Ishikawa (cell line): ENCODE data around the gene PXN.

Experiments used
- CEBPB ChIP-seq: IDR thresholded peaks from 2 replicates; pipeline ENCODE4 v1.6.1; 2012
- CREB1 ChIP-seq: IDR thresholded peaks from 2 replicates; pipeline ENCODE4 v1.6.1; 2012; ENCODE audit warnings: low read depth
- EGR1 ChIP-seq: IDR thresholded peaks from 2 replicates; pipeline ENCODE4 v1.6.1; 2012
- EP300 ChIP-seq: IDR thresholded peaks from 2 replicates; pipeline ENCODE4 v1.6.1; 2012; ENCODE audit warnings: borderline replicate concordance
- FOXM1 ChIP-seq: IDR thresholded peaks from 2 replicates; pipeline ENCODE4 v1.6.1; 2012; ENCODE audit warnings: low read depth, borderline replicate concordance
- MAX ChIP-seq: IDR thresholded peaks from 2 replicates; pipeline ENCODE4 v1.6.1; 2012
- NFIC ChIP-seq: IDR thresholded peaks from 2 replicates; pipeline ENCODE4 v1.6.1; 2012
- RAD21 ChIP-seq: IDR thresholded peaks from 2 replicates; pipeline ENCODE4 v1.6.1; 2012; ENCODE audit warnings: low read depth
- TAF1 ChIP-seq: IDR thresholded peaks from 2 replicates; pipeline ENCODE4 v1.6.1; 2012; ENCODE audit warnings: low read depth, mild to moderate bottlenecking
- TCF12 ChIP-seq: IDR thresholded peaks from 2 replicates; pipeline ENCODE4 v1.6.1; 2012; ENCODE audit warnings: low read depth
- TEAD4 ChIP-seq: IDR thresholded peaks from 2 replicates; pipeline ENCODE4 v1.6.1; 2012
- USF1 ChIP-seq: IDR thresholded peaks from 2 replicates; pipeline ENCODE4 v1.6.1; 2012
- YY1 ChIP-seq: IDR thresholded peaks from 2 replicates; pipeline ENCODE4 v1.6.1; 2012; ENCODE audit warnings: low read depth
- ZBTB7A ChIP-seq: IDR thresholded peaks from 2 replicates; pipeline ENCODE4 v1.6.1; 2012; ENCODE audit warnings: low read depth
- TF ChIP-seq, protein P1 (sequence below): IDR thresholded peaks from 2 replicates; pipeline ENCODE4 v1.6.1; 2012; ENCODE audit warnings: low read depth, mild to moderate bottlenecking

PXN gene

GRCh38 chr12:120224304-120225199 is 41.0 kb downstream of the PXN start:
- TF ChIP-seq FOXM1 (no peak), NFIC (peak; percentile 81), YY1 (no peak), EP300 (peak; percentile 14; the same call in 1 of the 2 replicates), RAD21 (peak; percentile 6; the same call in 1 of the 2 replicates), ZBTB7A (peak; percentile 83), CREB1 (peak; percentile 65), TCF12 (peak; percentile 39; the same call in 1 of the 2 replicates), MAX (peak; percentile 35; the same call in 1 of the 2 replicates), TAF1 (peak; percentile 55)
- TF ChIP-seq, protein P1, sequence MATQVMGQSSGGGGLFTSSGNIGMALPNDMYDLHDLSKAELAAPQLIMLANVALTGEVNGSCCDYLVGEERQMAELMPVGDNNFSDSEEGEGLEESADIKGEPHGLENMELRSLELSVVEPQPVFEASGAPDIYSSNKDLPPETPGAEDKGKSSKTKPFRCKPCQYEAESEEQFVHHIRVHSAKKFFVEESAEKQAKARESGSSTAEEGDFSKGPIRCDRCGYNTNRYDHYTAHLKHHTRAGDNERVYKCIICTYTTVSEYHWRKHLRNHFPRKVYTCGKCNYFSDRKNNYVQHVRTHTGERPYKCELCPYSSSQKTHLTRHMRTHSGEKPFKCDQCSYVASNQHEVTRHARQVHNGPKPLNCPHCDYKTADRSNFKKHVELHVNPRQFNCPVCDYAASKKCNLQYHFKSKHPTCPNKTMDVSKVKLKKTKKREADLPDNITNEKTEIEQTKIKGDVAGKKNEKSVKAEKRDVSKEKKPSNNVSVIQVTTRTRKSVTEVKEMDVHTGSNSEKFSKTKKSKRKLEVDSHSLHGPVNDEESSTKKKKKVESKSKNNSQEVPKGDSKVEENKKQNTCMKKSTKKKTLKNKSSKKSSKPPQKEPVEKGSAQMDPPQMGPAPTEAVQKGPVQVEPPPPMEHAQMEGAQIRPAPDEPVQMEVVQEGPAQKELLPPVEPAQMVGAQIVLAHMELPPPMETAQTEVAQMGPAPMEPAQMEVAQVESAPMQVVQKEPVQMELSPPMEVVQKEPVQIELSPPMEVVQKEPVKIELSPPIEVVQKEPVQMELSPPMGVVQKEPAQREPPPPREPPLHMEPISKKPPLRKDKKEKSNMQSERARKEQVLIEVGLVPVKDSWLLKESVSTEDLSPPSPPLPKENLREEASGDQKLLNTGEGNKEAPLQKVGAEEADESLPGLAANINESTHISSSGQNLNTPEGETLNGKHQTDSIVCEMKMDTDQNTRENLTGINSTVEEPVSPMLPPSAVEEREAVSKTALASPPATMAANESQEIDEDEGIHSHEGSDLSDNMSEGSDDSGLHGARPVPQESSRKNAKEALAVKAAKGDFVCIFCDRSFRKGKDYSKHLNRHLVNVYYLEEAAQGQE, result no peak

- no peak for TF ChIP-seq NFIC
- TF ChIP-seq, protein P1, result no peak
- TF ChIP-seq EGR1, result no peak
- no peak for TF ChIP-seq ZBTB7A
- TF ChIP-seq CREB1, result no peak
- TF ChIP-seq RAD21, result no peak
- TF ChIP-seq TEAD4, result no peak
- TF ChIP-seq TAF1, result no peak
- TF ChIP-seq MAX, result no peak
- no peak for TF ChIP-seq YY1
- TF ChIP-seq TCF12, result no peak
- TF ChIP-seq USF1, result no peak
- TF ChIP-seq EP300, result no peak
- no peak for TF ChIP-seq FOXM1
- TF ChIP-seq CEBPB, result no peak
Observed at GRCh38 chr12:120223458-120224303, 41.8 kb downstream of the PXN start.

GRCh38 chr12:120222288-120222832 is 43.2 kb downstream of the PXN start:
- no peak for TF ChIP-seq FOXM1
- TF ChIP-seq TCF12, result no peak
- TF ChIP-seq CEBPB, result no peak
- TF ChIP-seq NFIC, result no peak
- TF ChIP-seq YY1, result no peak

GRCh38 chr12:120221576-120221900 is 44.0 kb downstream of the PXN start:
- no peak for TF ChIP-seq FOXM1
- no peak for TF ChIP-seq EP300
- no peak for TF ChIP-seq ZBTB7A
- no peak for TF ChIP-seq RAD21
- no peak for TF ChIP-seq CREB1
- TF ChIP-seq, protein P1, result no peak
- no peak for TF ChIP-seq YY1
- TF ChIP-seq MAX, result no peak
- TF ChIP-seq CEBPB, result no peak
- no peak for TF ChIP-seq USF1
- no peak for TF ChIP-seq NFIC
- TF ChIP-seq TCF12, result no peak
- no peak for TF ChIP-seq TEAD4
- TF ChIP-seq TAF1, result no peak
- no peak for TF ChIP-seq EGR1
